GM12873 (cell line): ENCODE data around the gene IL17B.

Experiments
- CTCF ChIP-seq: IDR thresholded peaks from 2 replicates; pipeline ENCODE4 v1.5.1; 2012; ENCODE audit warnings: low read depth, mild to moderate bottlenecking, moderate library complexity, low read length, control low read depth; ENCODE audit not compliant: insufficient read depth; ENCODE audit errors: missing control alignments

The IL17B gene

DNA sequence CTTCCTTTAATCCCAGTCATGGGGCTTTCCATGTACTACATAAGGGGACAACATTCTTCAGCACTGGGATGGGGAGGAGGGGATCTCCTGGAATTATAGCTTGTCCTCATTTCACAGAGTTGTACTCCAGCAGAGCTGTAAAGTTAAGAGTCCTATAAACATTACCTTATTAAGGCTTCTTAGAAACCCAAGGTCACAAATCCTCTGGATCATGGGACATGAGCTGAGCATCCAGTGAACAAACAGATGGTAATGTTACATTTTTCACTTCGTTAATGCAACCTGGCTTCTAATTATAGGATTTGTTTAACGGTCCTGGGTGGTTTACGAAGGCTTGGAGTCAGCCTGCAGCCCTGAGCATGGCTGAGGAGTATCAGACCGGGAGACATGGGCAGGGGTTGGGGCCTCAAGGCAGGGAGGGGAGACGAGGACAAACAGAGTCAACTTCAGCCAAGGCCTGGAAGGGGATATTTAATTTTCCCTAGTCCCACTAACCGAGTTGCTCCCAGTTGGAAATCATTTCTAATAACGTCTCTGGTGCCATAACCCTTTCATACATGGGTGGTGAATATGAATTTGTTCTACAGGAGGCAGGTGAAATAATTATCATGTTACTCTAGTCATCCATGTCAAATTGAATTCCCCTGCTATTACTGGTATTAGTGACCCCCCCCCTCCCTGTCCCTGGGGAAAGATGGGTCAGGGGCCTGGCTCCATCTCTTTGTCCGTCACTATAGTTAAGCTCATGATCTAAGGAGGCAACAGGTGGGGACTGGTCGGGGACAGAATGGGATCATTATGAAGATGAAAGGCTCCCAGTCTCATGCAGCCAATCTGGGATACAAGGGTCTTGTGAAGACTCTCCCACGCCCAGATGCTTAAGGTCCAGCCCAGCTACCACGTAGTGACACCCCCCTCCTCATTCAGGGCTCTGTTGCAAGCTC lies 10.7 kb upstream of the IL17B start:
- TF ChIP-seq CTCF: no peak

DNA sequence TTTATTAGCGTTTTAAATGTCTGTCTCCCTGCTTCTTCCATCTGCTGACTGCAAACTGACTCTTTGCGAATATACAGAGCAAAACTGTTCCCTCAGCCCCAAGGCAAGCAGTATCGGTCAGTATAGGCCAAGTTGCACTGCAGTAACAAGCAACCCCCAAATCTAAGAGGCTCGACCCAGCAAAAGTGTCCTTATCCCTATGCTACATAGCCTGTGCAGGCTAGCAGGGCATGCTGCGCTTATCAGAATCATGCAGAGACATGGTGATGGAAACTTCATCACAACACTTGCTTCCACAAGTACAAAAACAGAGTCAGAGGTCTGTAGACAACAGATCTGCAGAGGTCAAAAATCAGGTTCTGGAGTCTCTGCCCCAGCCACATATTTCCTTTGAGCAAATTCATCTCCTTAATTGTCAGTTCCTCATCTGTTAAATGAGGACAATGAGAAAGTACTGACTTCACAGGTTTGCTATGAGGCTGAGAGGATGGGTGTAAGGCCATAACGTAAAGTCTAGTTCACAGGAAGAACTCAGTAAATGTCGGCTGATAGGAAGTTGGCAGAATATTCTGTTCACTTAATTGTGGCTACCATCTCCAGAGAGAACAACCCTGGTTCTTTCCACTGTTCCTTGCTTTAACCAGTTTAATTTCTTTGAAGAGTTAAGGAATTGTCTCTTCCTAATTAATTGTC lies 9.6 kb upstream of the IL17B start:
- no peak for TF ChIP-seq CTCF

- TF ChIP-seq CTCF: no peak
These were observed 8.9 kb upstream of the IL17B start for GRCh38 chr5:149387982-149388381.

GRCh38 chr5:149387081-149387631 lies 8.1 kb upstream of the IL17B start:
- TF ChIP-seq CTCF: no peak

- TF ChIP-seq CTCF: no peak
These were observed 7.1 kb upstream of the IL17B start for GRCh38 chr5:149386166-149386565.

DNA sequence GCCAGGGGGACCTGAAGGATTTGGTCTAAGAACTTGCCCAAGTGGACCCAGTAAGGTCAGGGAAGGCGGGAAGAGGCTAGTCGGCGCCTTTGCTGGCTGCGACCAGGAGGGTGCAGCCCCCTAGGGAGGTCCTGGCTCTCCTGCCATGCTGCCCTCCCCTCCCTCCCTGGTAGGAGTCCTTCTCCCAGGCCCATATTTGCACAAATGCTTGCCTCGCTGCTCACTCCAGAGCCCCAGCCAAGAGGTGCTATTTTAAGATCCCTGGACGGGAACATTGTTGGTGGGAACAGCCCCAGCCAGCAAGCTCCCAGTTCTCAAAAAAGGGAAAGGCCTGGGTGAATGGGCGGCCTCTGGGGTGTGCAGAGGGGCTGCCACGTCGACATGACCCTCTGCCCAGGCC lies 4.3 kb upstream of the IL17B start:
- TF ChIP-seq CTCF: no peak
